Activated naive CD4-positive, alpha-beta T cell treated with anti-CD3 and anti-CD28 coated beads for 36 hours (primary cell): ENCODE measurements around the gene TMEM130. TPM values are rescaled to one million over a fixed set of nuclear protein-coding genes. Genes with fewer than 3 reads are reported as not detected.

Source experiments
- CTCF ChIA-PET: fragments of 350-600 bp; sonication (Branson Sonifier 250); formaldehyde crosslinking; loops from one replicate; lab custom pipeline; 2021; ENCODE audit warnings: antibody characterized with exemption; lab: Charles Lee
- DNase-seq: peaks from one replicate; pipeline ENCODE4 v3.0.0-alpha.2; 2020
- H3K27ac Mint-ChIP-seq: one replicate; pipeline ENCODE4 v1.8.0; 2021; ENCODE audit warnings: mild to moderate bottlenecking, mixed read lengths
- H3K27me3 Mint-ChIP-seq: one replicate; pipeline ENCODE4 v1.8.0; 2021; ENCODE audit warnings: low read depth, mixed read lengths
- H3K36me3 Mint-ChIP-seq: one replicate; pipeline ENCODE4 v1.8.0; 2021; ENCODE audit warnings: low read depth, mixed read lengths
- H3K4me1 Mint-ChIP-seq: one replicate; pipeline ENCODE4 v1.8.0; 2021; ENCODE audit warnings: low read depth, mixed read lengths
- H3K4me3 Mint-ChIP-seq: one replicate; pipeline ENCODE4 v1.8.0; 2021; ENCODE audit warnings: mild to moderate bottlenecking, moderate library complexity, mixed read lengths
- H3K9me3 Mint-ChIP-seq: one replicate; pipeline ENCODE4 v1.8.0; 2021; ENCODE audit warnings: mixed read lengths
- intact Hi-C: fragments of 100-400 bp; cut with micrococcal nuclease; formaldehyde crosslinking; loops from one replicate; pipeline ENCODE4 v1.15.1; 2023
- total RNA-seq, 2 experiments: library from RNA; stranded (reverse); gene quantifications; one replicate each; pipeline ENCODE4 v1.2.3, GENCODE V29; 2021

The TMEM130 gene
- total RNA-seq, 2 experiments from 2014 or later: 0.10 TPM; not detected in 1

GRCh38 chr7:98836811-98837629 is 32.8 kb downstream of the TMEM130 start:
- Mint-ChIP-seq H3K27ac (no peak overlapping the region), H3K9me3 (no peaks in the 10 kb centered on the region), H3K36me3 (no peaks in the 10 kb centered on the region), H3K4me1 (no peaks in the 10 kb centered on the region), H3K4me3 (no peak overlapping the region), H3K27me3 (peaks cover 2% of the 10 kb centered on the region)
- intact Hi-C loops: loop anchor here (1.0 kb wide), 1 partner anchor 404 kb away; no protein-coding TSS in a partner anchor
- peak; percentile 57 for DNase-seq
- CTCF ChIA-PET: interaction anchor here (0.6 to 1.4 kb wide), 8 partner anchors 15 to 412 kb away, joined by 3 to 10 read pairs (median 4); no protein-coding TSS in a partner anchor

- no peak for DNase-seq
- Mint-ChIP-seq H3K36me3 (no peaks in the 10 kb centered on the region), H3K9me3 (no peaks in the 10 kb centered on the region), H3K4me3 (no peak overlapping the region), H3K27ac (no peak overlapping the region), H3K4me1 (no peaks in the 10 kb centered on the region), H3K27me3 (peaks cover 2% of the 10 kb centered on the region)
- CTCF ChIA-PET: interaction anchor here (0.7 to 1.5 kb wide), 4 partner anchors 9 to 414 kb away, joined by 3 to 4 read pairs (median 4); no protein-coding TSS in a partner anchor
- intact Hi-C loops: no loop called here
Observed at GRCh38 chr7:98834949-98835348, 34.9 kb downstream of the TMEM130 start.

- peaks cover 4% of the 10 kb centered on the region for H3K27me3 Mint-ChIP-seq
- intact Hi-C loops: no loop called here
- no peak for DNase-seq
- no peak overlapping the region for H3K27ac Mint-ChIP-seq
- no peaks in the 10 kb centered on the region for H3K9me3 Mint-ChIP-seq
- no peak overlapping the region for H3K4me3 Mint-ChIP-seq
- no peaks in the 10 kb centered on the region for H3K4me1 Mint-ChIP-seq
- CTCF ChIA-PET: interaction anchor here (0.7 to 4.5 kb wide), 4 partner anchors 9 to 410 kb away, joined by 3 to 46 read pairs (median 4); no protein-coding TSS in a partner anchor
- no peaks in the 10 kb centered on the region for H3K36me3 Mint-ChIP-seq
Observed at GRCh38 chr7:98833022-98833421, 36.8 kb downstream of the TMEM130 start.

GRCh38 chr7:98831641-98832221 is 38.1 kb downstream of the TMEM130 start:
- H3K4me3 Mint-ChIP-seq: no peak overlapping the region
- H3K27me3 Mint-ChIP-seq: peaks cover 4% of the 10 kb centered on the region
- no peak overlapping the region for H3K27ac Mint-ChIP-seq
- no peaks in the 10 kb centered on the region for H3K36me3 Mint-ChIP-seq
- no peaks in the 10 kb centered on the region for H3K4me1 Mint-ChIP-seq
- CTCF ChIA-PET: interaction anchor here (0.6 to 4.5 kb wide), 17 partner anchors 9 to 509 kb away, joined by 3 to 46 read pairs (median 3); no protein-coding TSS in a partner anchor
- DNase-seq: peak; percentile 62
- H3K9me3 Mint-ChIP-seq: no peaks in the 10 kb centered on the region
- intact Hi-C loops: loop anchor here (2.0 kb wide), 1 partner anchor 41 kb away; no protein-coding TSS in a partner anchor

GRCh38 chr7:98830972-98831548 is 38.8 kb downstream of the TMEM130 start:
- H3K4me1 Mint-ChIP-seq: no peaks in the 10 kb centered on the region
- H3K9me3 Mint-ChIP-seq: no peaks in the 10 kb centered on the region
- no peak for DNase-seq
- no peak overlapping the region for H3K27ac Mint-ChIP-seq
- H3K4me3 Mint-ChIP-seq: no peak overlapping the region
- intact Hi-C loops: loop anchor here (2.0 kb wide), 1 partner anchor 42 kb away; no protein-coding TSS in a partner anchor
- H3K36me3 Mint-ChIP-seq: no peaks in the 10 kb centered on the region
- peaks cover 4% of the 10 kb centered on the region for H3K27me3 Mint-ChIP-seq
- CTCF ChIA-PET: interaction anchor here (0.8 to 4.5 kb wide), 14 partner anchors 9 to 508 kb away, joined by 3 to 46 read pairs (median 4); no protein-coding TSS in a partner anchor

- DNase-seq: no peak
- H3K4me3 Mint-ChIP-seq: no peak overlapping the region
- H3K27ac Mint-ChIP-seq: peak overlapping the region; percentile 22
- H3K9me3 Mint-ChIP-seq: no peaks in the 10 kb centered on the region
- H3K4me1 Mint-ChIP-seq: no peaks in the 10 kb centered on the region
- intact Hi-C loops: no loop called here
- peaks cover 4% of the 10 kb centered on the region for H3K27me3 Mint-ChIP-seq
- CTCF ChIA-PET: interaction anchor here (1.1 kb wide), 1 partner anchor 12 kb away, joined by 10 read pairs; no protein-coding TSS in a partner anchor
- H3K36me3 Mint-ChIP-seq: no peaks in the 10 kb centered on the region
Observed at GRCh38 chr7:98828368-98828767, 41.4 kb downstream of the TMEM130 start.

GRCh38 chr7:98827258-98827657 is 42.6 kb downstream of the TMEM130 start:
- no peak overlapping the region for H3K4me3 Mint-ChIP-seq
- H3K4me1 Mint-ChIP-seq: no peaks in the 10 kb centered on the region
- DNase-seq: no peak
- intact Hi-C loops: no loop called here
- H3K27ac Mint-ChIP-seq: no peak overlapping the region
- no peaks in the 10 kb centered on the region for H3K9me3 Mint-ChIP-seq
- peaks cover 4% of the 10 kb centered on the region for H3K27me3 Mint-ChIP-seq
- H3K36me3 Mint-ChIP-seq: no peaks in the 10 kb centered on the region
- CTCF ChIA-PET: interaction anchor here (1.0 to 1.1 kb wide), 2 partner anchors 14 to 393 kb away, joined by 3 to 10 read pairs; no protein-coding TSS in a partner anchor

- intact Hi-C loops: no loop called here
- Mint-ChIP-seq H3K27ac (no peak overlapping the region), H3K36me3 (no peaks in the 10 kb centered on the region), H3K4me1 (no peaks in the 10 kb centered on the region), H3K27me3 (peaks cover 4% of the 10 kb centered on the region), H3K4me3 (no peak overlapping the region), H3K9me3 (no peaks in the 10 kb centered on the region)
- DNase-seq: no peak
- CTCF ChIA-PET: no interaction called here
Observed at GRCh38 chr7:98826811-98827231, 43.0 kb downstream of the TMEM130 start.

GRCh38 chr7:98826387-98826786 is 43.4 kb downstream of the TMEM130 start:
- Mint-ChIP-seq H3K9me3 (no peaks in the 10 kb centered on the region), H3K4me3 (no peak overlapping the region), H3K27ac (no peak overlapping the region), H3K4me1 (no peaks in the 10 kb centered on the region), H3K36me3 (no peaks in the 10 kb centered on the region), H3K27me3 (peaks cover 4% of the 10 kb centered on the region)
- intact Hi-C loops: no loop called here
- CTCF ChIA-PET: no interaction called here
- no peak for DNase-seq

- CTCF ChIA-PET: interaction anchor here (0.6 kb wide), 1 partner anchor 11 kb away, joined by 3 read pairs; no protein-coding TSS in a partner anchor
- H3K4me3 Mint-ChIP-seq: no peak overlapping the region
- no peaks in the 10 kb centered on the region for H3K36me3 Mint-ChIP-seq
- DNase-seq: no peak
- no peaks in the 10 kb centered on the region for H3K9me3 Mint-ChIP-seq
- H3K4me1 Mint-ChIP-seq: no peaks in the 10 kb centered on the region
- intact Hi-C loops: no loop called here
- no peak overlapping the region for H3K27ac Mint-ChIP-seq
- no peaks in the 10 kb centered on the region for H3K27me3 Mint-ChIP-seq
Observed at GRCh38 chr7:98823226-98823625, 46.6 kb downstream of the TMEM130 start.

GRCh38 chr7:98821348-98821747 is 48.5 kb downstream of the TMEM130 start:
- CTCF ChIA-PET: no interaction called here
- H3K4me1 Mint-ChIP-seq: no peaks in the 10 kb centered on the region
- intact Hi-C loops: no loop called here

More at GRCh38 chr7:98821348-98821747, 48.5 kb downstream of the TMEM130 start:
- Mint-ChIP-seq H3K36me3 (no peaks in the 10 kb centered on the region), H3K9me3 (no peaks in the 10 kb centered on the region), H3K27me3 (peaks cover 3% of the 10 kb centered on the region), H3K4me3 (no peak overlapping the region), H3K27ac (no peak overlapping the region)
- no peak for DNase-seq
